WTC11 (cell line): ENCODE data around the gene AKAP11. TPM values are rescaled to one million over a fixed set of nuclear protein-coding genes. Genes with fewer than 3 reads are reported as not detected.

Experiments used
- ATAC-seq: fragments of 200-7000 bp; cut with Tn5 transposase; 2 replicates; pipeline ENCODE4 v1.10.0; 2021; ENCODE audit warnings: mild to moderate bottlenecking, moderate library complexity
- CTCF ChIA-PET: fragments of 300-600 bp; sonication (Branson Sonifier 250); formaldehyde crosslinking; loops from one replicate; lab custom pipeline; 2021; ENCODE audit warnings: antibody characterized with exemption; lab: Charles Lee
- POLR2A ChIA-PET: fragments of 350-600 bp; sonication (Branson Sonifier 250); formaldehyde crosslinking; loops from one replicate; lab custom pipeline; 2021; ENCODE audit warnings: antibody characterized with exemption; lab: Charles Lee
- DNase-seq: peaks from one replicate; pipeline ENCODE4 v3.0.0; 2021; ENCODE audit warnings: low spot score
- H3K27ac Mint-ChIP-seq: 2 replicates; pipeline ENCODE4 v1.8.0; 2021; ENCODE audit warnings: mixed read lengths
- H3K27me3 Mint-ChIP-seq: 2 replicates; pipeline ENCODE4 v1.8.0; 2021; ENCODE audit warnings: low read depth, mild to moderate bottlenecking, moderate library complexity, mixed read lengths
- H3K36me3 Mint-ChIP-seq: 2 replicates; pipeline ENCODE4 v1.8.0; 2021; ENCODE audit warnings: mixed read lengths
- H3K4me1 Mint-ChIP-seq: 2 replicates; pipeline ENCODE4 v1.8.0; 2022; ENCODE audit warnings: mixed read lengths
- H3K4me3 Mint-ChIP-seq: 2 replicates; pipeline ENCODE4 v1.8.0; 2021; ENCODE audit warnings: mild to moderate bottlenecking, moderate library complexity, mixed read lengths
- H3K9me3 Mint-ChIP-seq: 2 replicates; pipeline ENCODE4 v1.8.0; 2021; ENCODE audit warnings: mixed read lengths
- ARID4B ChIP-seq: sonication (generic); formaldehyde crosslinking; IDR thresholded peaks from 2 replicates; pipeline ENCODE4 v1.8.0; 2023; ENCODE audit warnings: missing genetic modification reagents, mild to moderate bottlenecking, borderline replicate concordance
- ATF3 ChIP-seq: sonication (generic); formaldehyde crosslinking; conservative IDR thresholded peaks from 2 replicates; pipeline ENCODE4 v1.8.1; 2022; ENCODE audit warnings: mild to moderate bottlenecking, missing genetic modification reagents
- E2F4 ChIP-seq: sonication (generic); formaldehyde crosslinking; IDR thresholded peaks from 2 replicates; pipeline ENCODE4 v1.8.1; 2022; ENCODE audit warnings: low read depth, mild to moderate bottlenecking, moderate library complexity, missing genetic modification reagents, borderline replicate concordance
- E2F5 ChIP-seq: sonication (generic); formaldehyde crosslinking; IDR thresholded peaks from 2 replicates; pipeline ENCODE4 v1.8.1; 2022; ENCODE audit warnings: mild to moderate bottlenecking, moderate library complexity, missing genetic modification reagents
- ERG ChIP-seq: fragments of 250-450 bp; sonication (Bioruptor Pico); IDR thresholded peaks from 2 replicates; pipeline ENCODE4 v1.8.0; 2021; ENCODE audit warnings: mild to moderate bottlenecking
- ESRRA ChIP-seq: sonication (generic); formaldehyde crosslinking; IDR thresholded peaks from 2 replicates; pipeline ENCODE4 v1.8.1; 2022; ENCODE audit warnings: mild to moderate bottlenecking, missing genetic modification reagents, borderline replicate concordance
- ETV6 ChIP-seq: sonication (generic); formaldehyde crosslinking; IDR thresholded peaks from 2 replicates; pipeline ENCODE4 v1.8.1; 2022; ENCODE audit warnings: mild to moderate bottlenecking, missing genetic modification reagents
- FOXK1 ChIP-seq: sonication (generic); formaldehyde crosslinking; IDR thresholded peaks from 2 replicates; pipeline ENCODE4 v1.8.0; 2022; ENCODE audit warnings: mild to moderate bottlenecking, moderate library complexity, missing genetic modification reagents
- GTF2I ChIP-seq: fragments of 250-450 bp; sonication (Bioruptor Pico); conservative IDR thresholded peaks from 2 replicates; pipeline ENCODE4 v1.4.0; 2021; ENCODE audit warnings: mild to moderate bottlenecking
- OVOL2 ChIP-seq: fragments of 250-450 bp; sonication (Bioruptor Pico); IDR thresholded peaks from 2 replicates; pipeline ENCODE4 v1.9.0; 2021; ENCODE audit warnings: mild to moderate bottlenecking, borderline replicate concordance
- PREB ChIP-seq: sonication (generic); formaldehyde crosslinking; IDR thresholded peaks from 2 replicates; pipeline ENCODE4 v1.8.1; 2022; ENCODE audit warnings: mild to moderate bottlenecking, missing genetic modification reagents, moderate library complexity, borderline replicate concordance
- PRRX2 ChIP-seq: fragments of 250-450 bp; sonication (Bioruptor Pico); IDR thresholded peaks from 2 replicates; pipeline ENCODE4 v1.8.0; 2021; ENCODE audit warnings: mild to moderate bottlenecking
- SOX15 ChIP-seq: fragments of 250-450 bp; sonication (Bioruptor Pico); IDR thresholded peaks from 2 replicates; pipeline ENCODE4 v1.9.0; 2021; ENCODE audit warnings: mild to moderate bottlenecking
- TCF7 ChIP-seq: sonication (generic); formaldehyde crosslinking; IDR thresholded peaks from 2 replicates; pipeline ENCODE4 v1.8.0; 2022; ENCODE audit warnings: mild to moderate bottlenecking, low read depth, missing genetic modification reagents, moderate library complexity
- TEAD4 ChIP-seq: sonication (generic); formaldehyde crosslinking; IDR thresholded peaks from 2 replicates; pipeline ENCODE4 v1.8.0; 2022; ENCODE audit warnings: mild to moderate bottlenecking, missing genetic modification reagents
- ZNF232 ChIP-seq: sonication (generic); formaldehyde crosslinking; IDR thresholded peaks from 2 replicates; pipeline ENCODE4 v1.8.0; 2022; ENCODE audit warnings: mild to moderate bottlenecking, missing genetic modification reagents
- ZNF281 ChIP-seq: sonication (generic); formaldehyde crosslinking; IDR thresholded peaks from 2 replicates; pipeline ENCODE4 v1.8.0; 2023; ENCODE audit warnings: mild to moderate bottlenecking, missing genetic modification reagents
- ZNF423 ChIP-seq: fragments of 250-450 bp; sonication (Bioruptor Pico); IDR thresholded peaks from 2 replicates; pipeline ENCODE4 v2.1.2; 2022; ENCODE audit warnings: mild to moderate bottlenecking, moderate library complexity
- ZNF671 ChIP-seq: fragments of 250-450 bp; sonication (Bioruptor Pico); IDR thresholded peaks from 2 replicates; pipeline ENCODE4 v1.8.0; 2021; ENCODE audit warnings: mild to moderate bottlenecking
- total RNA-seq: library from RNA; stranded (reverse); gene quantifications from 3 replicates; pipeline ENCODE4 v1.2.3, GENCODE V29; 2021

Gene AKAP11
- total RNA-seq, 1 experiment from 2014 or later: 16.7 TPM

- CTCF ChIA-PET: no interaction called here
- POLR2A ChIA-PET: no interaction called here
- Mint-ChIP-seq H3K4me1 (peaks cover 13% of the 10 kb centered on the region), H3K36me3 (peaks cover 16% of the 10 kb centered on the region), H3K27me3 (no peaks in the 10 kb centered on the region), H3K27ac (no peak overlapping the region), H3K4me3 (no peak overlapping the region), H3K9me3 (0 out of 2 replicates have a peak, but pooled peaks cover 4% of the 10 kb centered on the region)
- no peak for DNase-seq
- no peak for ATAC-seq
- TF ChIP-seq SOX15 (CRISPR knock-in tag) (no peak), TCF7 (no peak), ZNF671 (CRISPR knock-in tag) (no peak), FOXK1 (no peak), ATF3 (CRISPR knock-in tag) (no peak), OVOL2 (CRISPR knock-in tag) (no peak), ETV6 (CRISPR knock-in tag) (no peak), ZNF232 (CRISPR knock-in tag) (no peak), PRRX2 (no peak), TEAD4 (no peak), PREB (CRISPR knock-in tag) (no peak), ARID4B (CRISPR knock-in tag) (no peak), E2F5 (CRISPR knock-in tag) (no peak), E2F4 (CRISPR knock-in tag) (no peak), ESRRA (CRISPR knock-in tag) (no peak)
Observed at GRCh38 chr13:42223681-42224080, 48.3 kb upstream of the AKAP11 start.

- 0 out of 2 replicates have a peak, but pooled peaks cover 4% of the 10 kb centered on the region for H3K9me3 Mint-ChIP-seq
- no peak for ATAC-seq
- ChIA-PET POLR2A (no interaction called here), CTCF (interaction anchor here (0.7 kb wide), 1 partner anchor 9 kb away, joined by 3 read pairs; no protein-coding TSS in a partner anchor)
- H3K27me3 Mint-ChIP-seq: no peaks in the 10 kb centered on the region
- H3K4me3 Mint-ChIP-seq: no peak overlapping the region
- H3K4me1 Mint-ChIP-seq: peaks cover 23% of the 10 kb centered on the region
- no peak overlapping the region for H3K27ac Mint-ChIP-seq
- peaks cover 12% of the 10 kb centered on the region for H3K36me3 Mint-ChIP-seq
- DNase-seq: no peak
- TF ChIP-seq GTF2I (CRISPR knock-in tag) (no peak), TEAD4 (no peak), PREB (CRISPR knock-in tag) (no peak), ZNF232 (CRISPR knock-in tag) (no peak), ZNF281 (no peak), ERG (CRISPR knock-in tag) (no peak), ZNF423 (no peak)
Observed at GRCh38 chr13:42225051-42225450, 46.9 kb upstream of the AKAP11 start.
